Measurements from ENCODE around the gene SPRR3.

DNA sequence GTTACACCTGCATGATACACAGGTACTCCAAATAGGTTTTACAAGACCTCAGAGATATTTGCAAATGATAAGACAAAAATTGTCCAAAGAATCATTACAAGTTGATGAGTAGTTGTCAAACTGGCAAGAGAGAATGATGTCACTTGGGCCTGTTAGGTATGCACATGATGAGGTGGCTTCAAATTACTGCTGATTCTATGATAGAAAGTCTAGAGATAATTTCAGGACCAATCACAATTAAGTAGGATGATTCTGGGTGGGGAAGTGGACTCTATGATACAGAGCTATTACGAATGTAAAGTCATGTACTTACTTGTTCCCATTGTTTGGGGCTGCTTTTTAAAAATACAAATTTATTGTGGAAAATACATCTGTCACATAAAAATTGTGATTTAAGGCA is 24.2 kb downstream of the SPRR3 start:
- no peak for TF ChIP-seq FOXM1 (IDR thresholded peaks at IDR 0.05; ENCODE audit: borderline replicate concordance)
- no peak for TF ChIP-seq SP1 (IDR thresholded peaks at IDR 0.05)
- TF ChIP-seq SUZ12 (IDR thresholded peaks at IDR 0.05) = no peak
- no peak for TF ChIP-seq LEF1 (IDR thresholded peaks at IDR 0.05; ENCODE audit: borderline replicate concordance)
